ENCODE results near the gene M6PR. TPM values are rescaled to one million over a fixed set of nuclear protein-coding genes. Genes with fewer than 3 reads are reported as not detected.

M6PR gene
- total RNA-seq, 1 donor, result 143 TPM

GRCh38 chr12:8987163-8987562 lies 37.7 kb upstream of the M6PR start:
- Histone ChIP-seq H3K4me2 (ENCODE audit: insufficient read depth, low read length) (no peak overlapping the region), H3K79me2 (ENCODE audit: insufficient read depth, low read length) (no peaks in the 10 kb centered on the region), H3K36me3 (ENCODE audit: insufficient read depth, low read length) (no peaks in the 10 kb centered on the region), H2AFZ (ENCODE audit: low read length) (no peak overlapping the region), H3K4me1 (ENCODE audit: insufficient read depth, low read length) (no peaks in the 10 kb centered on the region), H3K27me3 (ENCODE audit: insufficient read depth, low read length) (no peaks in the 10 kb centered on the region), H3K27ac (ENCODE audit: low read depth, low read length) (no peak overlapping the region), H3K9me3 (ENCODE audit: low read depth, low read length) (no peaks in the 10 kb centered on the region), H4K20me1 (ENCODE audit: insufficient read depth, low read length) (no peaks in the 10 kb centered on the region), H3K4me3 (ENCODE audit: insufficient read depth, low read length) (no peak overlapping the region)
- TF ChIP-seq CTCF (IDR thresholded peaks at IDR 0.05; ENCODE audit: extremely low read depth, low read depth, low read length), result no peak
- no peak for DNase-seq (ENCODE audit: insufficient read length, low spot score, missing footprints)

GRCh38 chr12:8985213-8985754 lies 35.8 kb upstream of the M6PR start:
- no peak for DNase-seq (ENCODE audit: insufficient read length, low spot score, missing footprints)
- Histone ChIP-seq H3K79me2 (ENCODE audit: insufficient read depth, low read length) (no peaks in the 10 kb centered on the region), H4K20me1 (ENCODE audit: insufficient read depth, low read length) (no peaks in the 10 kb centered on the region), H3K27ac (ENCODE audit: low read depth, low read length) (no peak overlapping the region), H3K36me3 (ENCODE audit: insufficient read depth, low read length) (no peaks in the 10 kb centered on the region), H3K4me1 (ENCODE audit: insufficient read depth, low read length) (no peaks in the 10 kb centered on the region), H3K4me2 (ENCODE audit: insufficient read depth, low read length) (no peak overlapping the region), H2AFZ (ENCODE audit: low read length) (no peak overlapping the region), H3K27me3 (ENCODE audit: insufficient read depth, low read length) (no peaks in the 10 kb centered on the region), H3K9me3 (ENCODE audit: low read depth, low read length) (no peaks in the 10 kb centered on the region), H3K4me3 (ENCODE audit: insufficient read depth, low read length) (no peak overlapping the region)
- TF ChIP-seq CTCF (IDR thresholded peaks at IDR 0.05; ENCODE audit: extremely low read depth, low read depth, low read length), result no peak

- no peak overlapping the region for H3K4me3 ChIP-seq (ENCODE audit: insufficient read depth, low read length)
- H3K36me3 ChIP-seq (ENCODE audit: insufficient read depth, low read length), result no peaks in the 10 kb centered on the region
- no peaks in the 10 kb centered on the region for H3K27me3 ChIP-seq (ENCODE audit: insufficient read depth, low read length)
- no peak overlapping the region for H2AFZ ChIP-seq (ENCODE audit: low read length)
- H4K20me1 ChIP-seq (ENCODE audit: insufficient read depth, low read length), result no peaks in the 10 kb centered on the region
- TF ChIP-seq CTCF (IDR thresholded peaks at IDR 0.05; ENCODE audit: extremely low read depth, low read depth, low read length), result no peak
- DNase-seq (ENCODE audit: insufficient read length, low spot score, missing footprints), result no peak
- no peak overlapping the region for H3K27ac ChIP-seq (ENCODE audit: low read depth, low read length)
- H3K9me3 ChIP-seq (ENCODE audit: low read depth, low read length), result no peaks in the 10 kb centered on the region
- H3K79me2 ChIP-seq (ENCODE audit: insufficient read depth, low read length), result no peaks in the 10 kb centered on the region
- H3K4me2 ChIP-seq (ENCODE audit: insufficient read depth, low read length), result no peak overlapping the region
- no peaks in the 10 kb centered on the region for H3K4me1 ChIP-seq (ENCODE audit: insufficient read depth, low read length)
These were observed 30.7 kb upstream of the M6PR start for GRCh38 chr12:8980137-8980536.

GRCh38 chr12:8970432-8970831 lies 21.0 kb upstream of the M6PR start:
- H4K20me1 ChIP-seq (ENCODE audit: insufficient read depth, low read length), result no peaks in the 10 kb centered on the region
- no peaks in the 10 kb centered on the region for H3K79me2 ChIP-seq (ENCODE audit: insufficient read depth, low read length)
- H3K36me3 ChIP-seq (ENCODE audit: insufficient read depth, low read length), result no peaks in the 10 kb centered on the region
- H2AFZ ChIP-seq (ENCODE audit: low read length), result no peak overlapping the region
- no peaks in the 10 kb centered on the region for H3K4me1 ChIP-seq (ENCODE audit: insufficient read depth, low read length)
- no peak overlapping the region for H3K4me3 ChIP-seq (ENCODE audit: insufficient read depth, low read length)
- TF ChIP-seq CTCF (IDR thresholded peaks at IDR 0.05; ENCODE audit: extremely low read depth, low read depth, low read length), result no peak
- no peak for DNase-seq (ENCODE audit: insufficient read length, low spot score, missing footprints)
- H3K9me3 ChIP-seq (ENCODE audit: low read depth, low read length), result peaks cover 5% of the 10 kb centered on the region
- no peaks in the 10 kb centered on the region for H3K27me3 ChIP-seq (ENCODE audit: insufficient read depth, low read length)
- H3K4me2 ChIP-seq (ENCODE audit: insufficient read depth, low read length), result no peak overlapping the region
- no peak overlapping the region for H3K27ac ChIP-seq (ENCODE audit: low read depth, low read length)

Measured in osteoblast (primary cell).